ENCODE data around the gene ARCN1. TPM values are rescaled to one million over a fixed set of nuclear protein-coding genes. Genes with fewer than 3 reads are reported as not detected.

ARCN1 gene
- total RNA-seq, 2 donors from 2014 or later, result 103 to 111 TPM

- Histone ChIP-seq H3K9me3 (no peaks in the 10 kb centered on the region), H3K27ac (no peak overlapping the region), H3K27me3 (no peaks in the 10 kb centered on the region), H3K36me3 (no peaks in the 10 kb centered on the region), H3K4me3 (no peak overlapping the region), H3K4me1 (peaks cover 0 to 3% of the 10 kb centered on the region in 2 donors)
- TF ChIP-seq, protein P1, sequence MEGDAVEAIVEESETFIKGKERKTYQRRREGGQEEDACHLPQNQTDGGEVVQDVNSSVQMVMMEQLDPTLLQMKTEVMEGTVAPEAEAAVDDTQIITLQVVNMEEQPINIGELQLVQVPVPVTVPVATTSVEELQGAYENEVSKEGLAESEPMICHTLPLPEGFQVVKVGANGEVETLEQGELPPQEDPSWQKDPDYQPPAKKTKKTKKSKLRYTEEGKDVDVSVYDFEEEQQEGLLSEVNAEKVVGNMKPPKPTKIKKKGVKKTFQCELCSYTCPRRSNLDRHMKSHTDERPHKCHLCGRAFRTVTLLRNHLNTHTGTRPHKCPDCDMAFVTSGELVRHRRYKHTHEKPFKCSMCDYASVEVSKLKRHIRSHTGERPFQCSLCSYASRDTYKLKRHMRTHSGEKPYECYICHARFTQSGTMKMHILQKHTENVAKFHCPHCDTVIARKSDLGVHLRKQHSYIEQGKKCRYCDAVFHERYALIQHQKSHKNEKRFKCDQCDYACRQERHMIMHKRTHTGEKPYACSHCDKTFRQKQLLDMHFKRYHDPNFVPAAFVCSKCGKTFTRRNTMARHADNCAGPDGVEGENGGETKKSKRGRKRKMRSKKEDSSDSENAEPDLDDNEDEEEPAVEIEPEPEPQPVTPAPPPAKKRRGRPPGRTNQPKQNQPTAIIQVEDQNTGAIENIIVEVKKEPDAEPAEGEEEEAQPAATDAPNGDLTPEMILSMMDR (IDR thresholded peaks at IDR 0.05), result no peak
- no peak for DNase-seq (ENCODE audit: low spot score)
Measured at GRCh38 chr11:118536726-118537125, 35.5 kb upstream of the ARCN1 start.

GRCh38 chr11:118537409-118537980 is 34.7 kb upstream of the ARCN1 start:
- TF ChIP-seq, protein P1 (IDR thresholded peaks at IDR 0.05), result no peak
- no peaks in the 10 kb centered on the region for H3K36me3 ChIP-seq
- DNase-seq (ENCODE audit: low spot score), result no peak
- H3K4me3 ChIP-seq, result no peak overlapping the region
- H3K9me3 ChIP-seq, result no peaks in the 10 kb centered on the region
- no peaks in the 10 kb centered on the region for H3K27me3 ChIP-seq
- no peak overlapping the region for H3K27ac ChIP-seq
- H3K4me1 ChIP-seq, result no peaks in the 10 kb centered on the region

DNA sequence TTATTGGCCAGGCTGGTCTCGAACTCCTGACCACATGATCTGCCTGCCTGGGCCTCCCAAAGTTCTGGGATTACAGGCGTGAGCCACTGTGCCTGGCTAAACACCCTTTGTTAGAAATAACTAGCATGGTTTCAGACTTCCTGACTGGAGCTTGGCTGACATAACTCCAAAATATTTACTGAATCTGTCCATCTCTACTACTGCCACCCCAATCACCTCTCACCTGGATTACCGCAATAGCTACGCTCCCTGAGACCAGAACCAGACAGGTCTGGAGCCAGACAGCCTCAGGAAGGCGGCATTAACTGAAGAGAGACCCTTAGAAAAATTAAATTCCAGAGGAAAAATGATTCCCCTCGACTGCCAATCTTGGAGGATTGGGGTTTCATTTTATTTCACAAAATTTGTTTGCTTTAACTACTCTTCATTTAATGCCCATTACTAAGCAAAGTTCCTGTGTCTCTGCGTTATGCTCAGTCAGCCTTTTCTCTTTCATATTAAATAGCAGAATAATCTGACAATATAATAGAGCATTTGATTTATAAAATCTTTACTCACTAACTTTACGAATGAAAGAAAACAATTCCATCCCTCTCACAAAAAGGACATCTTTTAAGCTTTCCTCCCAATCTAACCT is 28.1 kb upstream of the ARCN1 start:
- TF ChIP-seq, protein P1 (IDR thresholded peaks at IDR 0.05), result no peak
- no peak for DNase-seq (ENCODE audit: low spot score)
- no peak overlapping the region for H3K4me3 ChIP-seq
- no peaks in the 10 kb centered on the region for H3K4me1 ChIP-seq
- H3K27me3 ChIP-seq, result no peaks in the 10 kb centered on the region
- H3K27ac ChIP-seq, result no peak overlapping the region
- H3K9me3 ChIP-seq, result no peaks in the 10 kb centered on the region
- H3K36me3 ChIP-seq, result peaks cover 22% of the 10 kb centered on the region

DNA sequence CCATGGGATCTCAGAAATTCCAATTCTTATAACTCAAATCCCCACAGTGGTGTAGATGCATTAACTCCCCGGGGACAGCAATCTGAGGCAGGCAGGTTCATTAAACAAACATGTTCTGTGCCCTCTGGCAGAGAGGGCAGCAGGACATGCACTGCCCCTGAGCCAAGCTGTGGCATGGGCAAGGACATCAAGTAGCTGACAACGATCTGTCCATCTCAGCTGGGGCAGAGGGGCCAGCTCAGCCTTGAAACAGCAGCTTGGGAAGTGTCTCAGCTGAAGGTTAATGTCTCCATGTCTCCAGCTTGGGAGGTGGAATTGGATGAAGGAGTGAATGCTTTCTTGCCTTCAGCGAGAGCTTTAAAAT is 27.6 kb upstream of the ARCN1 start:
- TF ChIP-seq, protein P1 (IDR thresholded peaks at IDR 0.05), result no peak
- DNase-seq (ENCODE audit: low spot score), result no peak
- no peaks in the 10 kb centered on the region for H3K4me1 ChIP-seq

GRCh38 chr11:118545533-118545932 is 26.7 kb upstream of the ARCN1 start:
- DNase-seq (ENCODE audit: low spot score), result no peak
- peaks cover 22% of the 10 kb centered on the region for H3K36me3 ChIP-seq
- H3K27me3 ChIP-seq, result no peaks in the 10 kb centered on the region
- no peaks in the 10 kb centered on the region for H3K4me1 ChIP-seq
- no peaks in the 10 kb centered on the region for H3K9me3 ChIP-seq
- no peak overlapping the region for H3K4me3 ChIP-seq
- TF ChIP-seq, protein P1 (IDR thresholded peaks at IDR 0.05), result no peak
- no peak overlapping the region for H3K27ac ChIP-seq

More for the DNA sequence above, 27.6 kb upstream of the ARCN1 start:
- H3K4me3 ChIP-seq, result no peak overlapping the region
- no peaks in the 10 kb centered on the region for H3K9me3 ChIP-seq
- H3K27me3 ChIP-seq, result no peaks in the 10 kb centered on the region
- H3K36me3 ChIP-seq, result peaks cover 22% of the 10 kb centered on the region
- no peak overlapping the region for H3K27ac ChIP-seq

- H3K9me3 ChIP-seq, result no peaks in the 10 kb centered on the region
- H3K36me3 ChIP-seq, result peaks cover 34% of the 10 kb centered on the region
- no peaks in the 10 kb centered on the region for H3K4me1 ChIP-seq
- no peak for DNase-seq (ENCODE audit: low spot score)
- no peak overlapping the region for H3K4me3 ChIP-seq
- H3K27me3 ChIP-seq, result no peaks in the 10 kb centered on the region
- H3K27ac ChIP-seq, result no peak overlapping the region
- TF ChIP-seq, protein P1 (IDR thresholded peaks at IDR 0.05), result no peak
Measured at GRCh38 chr11:118547132-118547531, 25.1 kb upstream of the ARCN1 start.

Data from right atrium auricular region (tissue), 2 donors.